Frontal cortex (tissue), 1 donor: ENCODE data around the gene SF3B2. TPM values are rescaled to one million over a fixed set of nuclear protein-coding genes. Genes with fewer than 3 reads are reported as not detected.

Source experiments
- total RNA-seq: library from RNA; depleted of rRNA; stranded (reverse); fragments of >200 nt; gene quantifications from one replicate; pipeline ENCODE4 v1.2.3, GENCODE V29; 2014

The SF3B2 gene
- total RNA-seq, 1 donor from 2014 or later: 90.9 TPM

Other genes starting within 250 kb of the SF3B2 start
- 6.1 TPM for gene SNX32, start 218.4 kb upstream of the SF3B2 start, total RNA-seq
- gene CFL1, start 194.2 kb upstream of the SF3B2 start, total RNA-seq: 613 TPM
- gene MUS81, start 191.9 kb upstream of the SF3B2 start, total RNA-seq: 42.8 TPM
- 13.0 TPM for gene EFEMP2, start 179.6 kb upstream of the SF3B2 start, total RNA-seq
- not detected for gene CTSW, start 172.5 kb upstream of the SF3B2 start, total RNA-seq
- 154 TPM for gene FIBP, start 163.9 kb upstream of the SF3B2 start, total RNA-seq
- gene CCDC85B, start 161.7 kb upstream of the SF3B2 start, total RNA-seq: 12.2 TPM
- not detected for gene FOSL1, start 152.0 kb upstream of the SF3B2 start, total RNA-seq
- 11.8 TPM for gene C11orf68, start 133.3 kb upstream of the SF3B2 start, total RNA-seq
- gene DRAP1, start 132.9 kb upstream of the SF3B2 start, total RNA-seq: 113 TPM
- gene TSGA10IP, start 106.9 kb upstream of the SF3B2 start, total RNA-seq: not detected
- gene SART1, start 90.6 kb upstream of the SF3B2 start, total RNA-seq: 44.8 TPM
- 22.0 TPM for gene EIF1AD, start 50.2 kb upstream of the SF3B2 start, total RNA-seq
- gene BANF1, start 49.9 kb upstream of the SF3B2 start, total RNA-seq: 25.3 TPM
- not detected for gene CST6, start 40.4 kb upstream of the SF3B2 start, total RNA-seq
- not detected for gene CATSPER1, start 25.9 kb upstream of the SF3B2 start, total RNA-seq
- gene GAL3ST3, start 3.2 kb upstream of the SF3B2 start, total RNA-seq: 10.6 TPM
- 29.3 TPM for gene PACS1, start 17.9 kb downstream of the SF3B2 start, total RNA-seq
- 21.6 TPM for gene KLC2, start 205.3 kb downstream of the SF3B2 start, total RNA-seq
- gene RAB1B, start 216.3 kb downstream of the SF3B2 start, total RNA-seq: 22.8 TPM
- gene CNIH2, start 225.8 kb downstream of the SF3B2 start, total RNA-seq: 41.6 TPM
- 28.9 TPM for gene YIF1A, start 236.8 kb downstream of the SF3B2 start, total RNA-seq
- 9.0 TPM for gene TMEM151A, start 239.5 kb downstream of the SF3B2 start, total RNA-seq